ENCODE measurements around the gene ZMYND10.

Gene ZMYND10

DNA sequence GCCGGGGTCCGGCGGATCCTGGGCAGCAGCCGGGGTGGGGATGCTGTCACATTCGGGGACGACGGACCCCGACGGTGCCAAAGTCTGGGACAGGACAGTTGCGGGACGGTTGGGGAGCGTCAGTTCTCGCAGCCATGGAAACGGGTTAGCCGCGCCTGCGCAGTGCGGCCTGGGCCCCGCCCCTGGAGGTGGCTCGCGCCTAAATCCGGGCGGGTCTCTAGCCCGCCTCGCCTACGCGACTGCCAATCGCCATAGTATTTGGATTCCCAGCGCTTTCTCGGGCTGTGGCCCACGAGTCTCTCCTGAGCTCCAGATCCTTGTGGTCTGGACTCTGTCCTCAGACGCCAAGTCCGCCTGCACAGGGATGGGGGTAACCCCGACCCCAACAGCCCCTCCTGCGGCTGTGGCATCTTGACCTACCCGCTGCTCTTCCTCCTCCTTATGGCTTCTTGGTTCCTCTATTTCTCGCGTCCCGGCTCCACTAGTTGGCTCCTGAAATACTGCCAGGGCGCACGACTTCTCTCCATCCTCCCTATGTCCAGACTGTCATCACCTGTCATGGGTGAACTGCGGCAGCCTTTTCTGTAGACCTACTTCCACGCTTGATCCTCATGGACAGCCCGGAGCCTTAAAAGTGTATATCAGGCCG lies at the start of gene ZMYND10:
Gene ZMYND10, minus strand, starts transcription at position 147 of the 649 bp plus-strand sequence. CDS start 153 bp downstream, outside the sequence.
- peak; percentile 80 for DNase-seq

DNA sequence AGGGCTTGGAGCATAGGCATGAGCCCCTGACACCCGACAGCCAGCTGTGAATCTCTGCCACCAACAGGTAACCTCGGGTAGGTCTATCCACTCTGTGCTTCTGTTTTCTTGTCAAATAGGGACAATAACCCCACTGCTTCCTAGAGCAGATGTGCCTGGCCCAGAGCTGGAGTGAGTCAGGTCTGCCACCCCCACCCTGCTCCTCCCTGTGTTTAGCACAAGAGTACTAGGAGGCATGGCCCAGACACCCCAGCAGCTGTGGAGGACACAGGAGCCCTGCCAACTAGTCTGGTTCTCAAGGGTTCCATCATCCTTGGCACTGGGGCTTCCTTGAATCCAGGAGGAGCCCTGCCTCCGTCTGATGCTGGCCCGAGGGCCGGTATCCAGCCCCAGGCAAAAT lies 47.5 kb upstream of the ZMYND10 start:
- DNase-seq, result no peak

DNA sequence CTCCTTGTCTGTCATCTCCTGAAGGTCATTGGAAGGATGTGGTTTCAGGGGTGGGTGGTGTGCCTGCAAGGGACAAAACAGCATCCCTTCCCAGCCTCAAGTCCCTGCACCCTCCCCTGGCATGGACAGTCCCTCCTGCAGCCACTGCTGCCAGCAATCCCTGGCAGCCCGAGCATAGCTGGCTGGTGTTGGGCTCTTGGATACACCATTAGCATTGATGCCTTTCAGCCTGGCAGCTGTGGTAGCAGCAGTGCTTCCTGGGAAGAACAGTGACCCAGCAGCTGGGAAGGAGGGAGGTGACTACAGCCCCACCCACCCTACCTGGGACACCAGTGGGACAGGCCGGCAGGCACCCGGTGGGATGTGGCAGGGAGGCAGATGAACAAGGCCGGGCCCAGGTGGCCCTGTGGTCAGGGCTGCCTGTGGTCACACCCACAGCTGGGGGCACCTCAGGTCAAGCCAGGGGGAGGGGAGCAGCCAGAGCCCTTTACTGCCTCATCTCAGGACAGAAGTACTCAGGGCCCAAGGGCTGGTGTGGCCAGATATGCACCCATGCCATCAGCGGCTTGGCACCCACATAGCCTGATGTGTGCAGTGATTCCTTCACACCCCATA lies 46.7 kb upstream of the ZMYND10 start:
- no peak for DNase-seq

DNA sequence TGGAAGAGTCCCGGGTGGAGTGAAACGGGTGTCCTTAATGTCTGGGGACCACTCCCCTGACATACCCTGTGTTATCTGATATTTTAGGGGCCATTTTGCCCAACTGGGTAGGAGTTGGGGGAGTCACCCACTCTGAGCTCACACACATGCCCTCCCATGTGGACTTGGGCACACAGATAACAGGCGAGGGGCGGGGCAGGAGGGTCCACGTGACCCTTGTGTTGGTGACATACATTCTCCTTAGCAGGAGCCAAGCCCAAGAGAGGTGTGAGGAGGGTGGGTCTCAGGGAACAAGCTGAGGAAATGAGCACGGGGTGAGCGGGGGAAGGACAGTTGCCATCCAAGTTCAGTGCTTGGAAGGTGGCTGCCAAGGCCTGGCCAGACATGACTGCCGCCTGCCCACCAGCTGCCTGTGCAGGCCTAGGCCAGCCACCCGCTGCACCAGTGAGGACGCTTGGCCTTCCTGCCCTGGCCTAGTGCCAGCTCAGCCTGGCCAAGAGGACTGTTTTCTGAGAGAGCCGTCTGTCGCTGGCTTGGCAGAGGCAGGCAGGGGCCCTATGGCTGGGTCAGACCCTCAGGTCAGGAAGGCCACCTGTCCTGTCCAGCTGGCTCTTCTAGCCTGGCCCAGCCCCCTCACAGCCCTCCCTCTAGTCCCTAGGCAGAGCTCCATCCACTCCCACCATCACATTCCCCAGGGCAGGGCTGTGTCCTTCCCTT lies 45.1 kb upstream of the ZMYND10 start:
- DNase-seq, result peak; percentile 85

DNA sequence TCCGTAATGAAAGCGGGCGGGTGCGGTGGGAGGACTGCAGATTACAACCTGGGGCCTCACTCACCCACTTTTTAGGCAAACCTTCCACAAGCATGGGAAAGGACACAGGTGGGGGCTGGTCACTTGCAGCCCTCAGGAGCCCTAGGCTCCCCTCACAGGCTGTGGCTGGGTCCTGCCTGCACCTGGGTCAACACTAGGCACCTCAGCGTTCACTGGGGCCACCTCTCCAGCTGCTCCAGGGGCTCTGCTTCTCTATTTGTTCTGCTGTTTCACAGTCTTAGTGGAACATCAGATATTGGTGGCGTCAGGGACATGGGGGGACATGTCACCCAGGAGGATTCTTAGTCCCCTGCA lies 43.9 kb upstream of the ZMYND10 start:
- DNase-seq, result no peak

DNA sequence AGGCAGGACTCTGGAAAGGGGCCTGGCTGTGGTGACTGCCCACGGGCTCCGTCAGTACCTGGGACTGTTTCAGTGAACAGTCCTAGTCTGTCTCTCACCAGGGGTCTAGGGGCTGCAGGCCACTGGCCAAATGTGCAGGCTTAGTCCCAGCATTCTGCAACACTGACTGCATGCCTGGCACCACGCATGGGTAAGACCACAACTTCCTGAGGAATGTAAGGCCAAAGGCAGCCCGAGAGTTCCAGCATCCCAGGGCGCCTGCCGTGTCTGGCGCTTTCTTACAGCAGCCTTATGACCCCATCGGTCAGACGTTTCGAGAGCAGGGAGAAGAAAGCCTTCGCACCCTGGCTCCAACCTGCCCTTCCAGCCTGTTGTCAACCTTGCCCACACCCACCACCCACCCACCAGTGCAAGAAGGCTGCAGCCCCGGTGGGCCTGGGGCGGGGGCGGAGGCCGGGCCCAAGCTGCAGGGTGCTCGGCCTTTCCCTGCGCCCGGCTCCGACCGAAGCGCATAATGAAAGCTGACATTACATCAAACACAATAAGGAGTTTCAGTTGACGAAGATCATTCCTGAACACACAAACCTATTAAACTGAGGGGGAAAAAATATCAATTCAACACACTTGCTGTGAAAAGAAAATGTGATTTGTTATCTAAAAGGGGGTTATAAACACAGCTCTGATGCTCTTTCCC lies 43.3 kb upstream of the ZMYND10 start:
- no peak for DNase-seq

DNA sequence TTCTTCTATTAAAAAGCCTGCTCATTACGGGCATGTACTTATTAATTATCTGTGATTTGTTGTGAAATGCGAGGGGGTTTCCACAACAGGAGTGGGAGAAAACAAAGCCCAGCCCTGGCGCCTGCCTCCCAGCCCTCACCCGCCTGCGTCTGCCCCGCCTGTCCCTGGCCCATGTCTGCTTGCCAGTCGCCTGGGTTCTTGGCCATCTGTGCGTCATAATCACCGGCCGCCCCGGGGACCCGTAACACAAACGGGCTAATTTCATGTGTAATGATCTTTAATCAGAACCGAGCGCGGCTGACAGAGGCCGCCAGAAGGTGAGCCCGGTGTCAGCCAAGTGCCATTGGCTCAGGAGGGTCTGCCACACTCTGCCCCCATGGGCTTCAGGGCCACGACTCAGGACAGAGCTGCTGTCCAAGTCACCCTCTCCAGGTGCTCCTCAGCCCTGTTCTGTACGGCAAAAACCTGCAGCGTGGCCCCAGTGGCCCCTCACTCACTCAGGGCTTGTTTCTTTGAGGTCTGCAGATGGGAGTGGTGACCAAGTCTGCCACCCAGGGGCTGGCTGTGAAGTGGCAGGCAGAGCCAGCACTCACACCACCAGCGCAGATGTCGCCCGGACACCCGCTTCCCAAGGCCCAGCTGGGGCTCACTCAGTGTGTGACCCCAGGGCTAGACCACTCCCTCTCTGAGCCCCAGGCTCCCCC lies 42.6 kb upstream of the ZMYND10 start:
- DNase-seq, result no peak

DNA sequence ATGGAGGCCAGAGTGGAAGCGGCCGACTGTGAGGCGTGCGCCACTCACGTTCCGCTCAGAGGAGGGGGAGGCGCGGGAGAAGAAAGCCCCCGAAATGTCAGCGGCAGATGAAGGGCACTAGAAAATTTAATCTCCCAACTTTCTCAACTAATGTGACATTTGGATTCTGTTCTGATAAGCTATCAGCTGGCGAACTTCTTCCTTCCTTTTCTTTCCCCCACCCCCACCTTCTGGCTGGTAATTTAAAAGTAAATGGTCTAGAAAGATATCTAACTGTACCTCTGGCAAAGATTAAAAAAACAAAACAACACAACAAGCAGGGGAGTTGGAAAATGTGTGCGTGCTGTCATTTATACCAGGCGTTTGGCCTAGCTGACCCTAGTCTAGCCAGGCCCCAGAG lies 40.2 kb upstream of the ZMYND10 start:
- no peak for DNase-seq

DNA sequence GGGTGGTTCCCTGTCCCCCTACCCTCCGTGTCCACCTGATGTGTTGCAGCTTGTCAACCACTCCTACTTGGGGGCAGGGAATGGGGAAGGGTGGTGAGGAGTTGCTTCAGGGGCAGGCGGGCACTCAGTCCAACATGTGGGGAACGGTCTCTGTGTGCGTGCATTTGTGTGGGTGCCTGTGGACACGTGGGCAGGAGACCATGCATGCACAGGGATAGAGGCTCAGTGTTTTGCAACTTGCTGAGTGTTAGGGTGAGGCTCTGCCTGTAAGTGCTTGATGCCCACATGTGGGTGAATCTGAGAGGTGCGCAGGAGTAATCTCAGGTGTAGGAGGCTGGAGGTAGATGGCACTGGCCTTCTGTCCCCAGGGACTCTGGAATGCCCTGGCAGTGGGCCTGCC lies 38.2 kb upstream of the ZMYND10 start:
- DNase-seq, result no peak

DNA sequence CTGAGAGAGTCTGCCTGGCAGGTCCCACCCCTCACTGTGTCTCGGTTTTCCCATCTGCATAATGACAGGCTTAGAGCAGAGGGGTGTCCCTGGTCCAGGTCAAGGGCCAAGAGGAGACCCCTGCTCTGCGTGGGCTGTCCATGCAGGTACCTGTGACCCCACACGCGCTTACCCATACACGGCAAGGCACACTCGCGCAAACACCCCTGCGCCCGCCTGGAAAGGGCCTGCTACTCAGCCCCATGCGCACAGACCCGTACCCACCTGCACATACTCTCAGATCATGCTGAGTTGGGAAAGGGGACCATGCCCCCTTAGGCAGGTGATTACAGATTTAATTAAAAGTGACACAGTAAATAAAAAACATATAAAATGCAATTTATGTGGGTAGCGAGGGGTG lies 37.2 kb upstream of the ZMYND10 start:
- no peak for DNase-seq

DNA sequence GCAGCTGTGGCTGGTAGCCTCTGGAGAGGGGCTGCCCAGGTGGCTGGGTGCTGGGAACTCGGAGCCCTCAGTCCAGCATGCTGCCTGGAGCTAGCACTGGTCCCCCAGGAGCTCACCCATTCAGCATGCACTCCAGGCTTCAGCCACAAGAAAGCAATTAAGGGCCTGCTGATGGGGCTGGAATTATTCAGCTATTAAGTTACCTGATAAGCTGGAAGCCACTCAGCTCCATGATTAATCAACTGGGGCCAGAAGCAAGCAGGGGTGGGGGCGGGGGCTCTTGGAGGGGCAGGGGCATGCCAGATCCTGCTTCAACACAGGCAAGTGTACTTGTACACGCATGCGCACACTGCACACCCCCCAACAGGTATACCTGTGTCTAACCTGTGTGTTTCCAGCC lies 35.9 kb upstream of the ZMYND10 start:
- DNase-seq, result no peak

DNA sequence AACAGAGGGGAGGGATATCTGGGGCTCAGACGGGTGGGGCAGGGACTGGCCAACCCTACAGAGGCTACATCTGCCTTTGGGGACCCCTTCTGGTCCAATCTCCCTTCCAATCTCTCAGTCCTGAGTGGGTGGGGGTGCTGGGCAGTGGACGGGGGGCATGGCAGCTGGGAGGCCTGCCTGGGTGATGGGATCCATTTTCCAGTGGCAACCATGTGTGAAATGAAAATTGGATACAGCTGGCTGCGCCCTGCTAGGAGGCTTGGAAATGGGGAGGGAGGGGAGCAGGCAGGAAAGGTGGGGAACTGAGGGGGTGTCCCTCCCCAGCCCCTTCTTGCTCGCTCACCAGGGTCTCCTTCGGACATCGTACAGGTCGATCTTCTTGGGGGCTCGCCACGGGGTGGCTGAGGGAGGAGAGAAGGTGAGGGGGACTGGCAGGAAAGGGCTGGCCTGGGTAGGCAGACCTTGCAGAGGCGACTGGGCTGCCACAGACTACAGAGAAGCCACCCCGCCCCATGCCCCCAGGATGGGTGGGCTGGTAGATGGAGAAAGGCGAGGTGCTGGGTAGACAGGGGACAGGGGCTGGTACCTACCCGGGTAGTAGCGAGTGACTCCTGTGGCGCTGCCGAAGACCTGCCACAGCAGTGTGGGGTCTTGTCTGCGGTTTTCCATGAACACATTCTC lies 35.0 kb upstream of the ZMYND10 start:
- no peak for DNase-seq

DNA sequence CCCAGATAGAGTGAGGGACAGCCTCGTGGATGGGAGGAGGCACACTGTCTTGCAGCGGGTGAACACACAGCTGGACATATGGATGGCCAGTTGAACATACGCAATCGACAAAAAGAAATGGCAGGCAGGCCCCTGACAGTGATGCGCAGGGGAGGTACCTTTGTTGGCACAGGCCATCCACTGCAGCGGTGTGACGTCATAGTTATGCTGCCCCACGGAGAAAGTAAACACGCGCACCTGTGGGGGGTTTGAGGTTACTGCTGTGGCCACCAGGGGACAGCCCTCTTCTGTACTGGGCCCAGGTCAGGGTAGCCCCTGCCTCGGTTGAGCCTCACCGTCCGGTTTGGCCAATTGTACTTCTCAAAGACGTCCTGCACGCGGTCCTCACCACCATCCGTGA lies 33.2 kb upstream of the ZMYND10 start:
- DNase-seq, result no peak

DNA sequence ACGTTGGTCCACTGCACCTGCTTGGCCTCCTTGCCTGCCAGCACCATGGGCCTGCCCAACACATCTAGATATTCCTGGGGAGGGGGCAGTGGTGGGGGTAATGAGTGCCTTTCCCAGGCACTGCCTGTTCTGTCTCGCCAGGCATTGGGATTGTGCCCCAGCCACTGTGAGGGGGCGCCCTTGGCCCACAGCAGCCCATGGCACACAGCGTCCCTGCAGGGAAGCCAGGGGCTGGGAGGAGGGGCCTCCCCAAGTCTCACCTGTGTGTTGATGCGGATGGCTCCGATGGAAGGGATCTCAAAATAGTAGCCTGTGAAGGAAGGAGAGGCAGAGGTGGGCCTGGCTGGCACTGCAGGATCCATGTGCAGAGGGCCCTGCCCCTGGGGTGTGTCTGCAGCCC lies 32.5 kb upstream of the ZMYND10 start:
- no peak for DNase-seq

DNA sequence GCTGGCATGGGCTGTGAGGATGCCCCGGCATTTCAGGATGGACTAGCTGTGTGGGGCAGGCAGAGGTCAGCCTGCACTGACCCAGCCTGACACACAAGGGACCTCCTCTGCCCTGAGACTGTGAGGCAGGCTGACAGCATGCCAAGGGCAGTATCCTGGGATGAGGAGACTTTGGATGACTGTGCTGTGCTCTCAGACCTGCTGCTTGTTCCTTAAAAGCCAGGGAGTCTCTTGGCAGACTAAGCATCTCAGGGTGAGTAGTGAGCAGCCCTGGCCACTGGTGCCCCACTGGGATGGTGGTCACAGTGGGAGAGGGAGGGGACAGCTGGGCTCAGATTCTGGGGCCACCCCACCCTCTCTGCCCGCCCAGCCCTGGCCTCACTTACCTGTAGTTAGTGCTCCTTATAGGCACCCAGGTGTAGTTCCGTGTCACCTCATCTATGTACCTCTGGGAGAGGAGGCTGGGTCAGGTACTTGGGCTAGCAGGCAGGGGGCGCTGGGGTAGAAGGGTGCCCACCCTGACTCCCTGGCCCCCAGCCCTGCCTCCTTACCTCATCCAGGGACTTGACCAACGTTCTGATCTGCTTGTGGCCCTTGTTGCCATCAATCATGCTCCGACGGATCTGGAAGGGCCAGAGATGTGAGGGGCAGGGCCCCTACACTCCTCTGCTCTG lies 29.9 kb upstream of the ZMYND10 start:
- DNase-seq, result no peak

DNA sequence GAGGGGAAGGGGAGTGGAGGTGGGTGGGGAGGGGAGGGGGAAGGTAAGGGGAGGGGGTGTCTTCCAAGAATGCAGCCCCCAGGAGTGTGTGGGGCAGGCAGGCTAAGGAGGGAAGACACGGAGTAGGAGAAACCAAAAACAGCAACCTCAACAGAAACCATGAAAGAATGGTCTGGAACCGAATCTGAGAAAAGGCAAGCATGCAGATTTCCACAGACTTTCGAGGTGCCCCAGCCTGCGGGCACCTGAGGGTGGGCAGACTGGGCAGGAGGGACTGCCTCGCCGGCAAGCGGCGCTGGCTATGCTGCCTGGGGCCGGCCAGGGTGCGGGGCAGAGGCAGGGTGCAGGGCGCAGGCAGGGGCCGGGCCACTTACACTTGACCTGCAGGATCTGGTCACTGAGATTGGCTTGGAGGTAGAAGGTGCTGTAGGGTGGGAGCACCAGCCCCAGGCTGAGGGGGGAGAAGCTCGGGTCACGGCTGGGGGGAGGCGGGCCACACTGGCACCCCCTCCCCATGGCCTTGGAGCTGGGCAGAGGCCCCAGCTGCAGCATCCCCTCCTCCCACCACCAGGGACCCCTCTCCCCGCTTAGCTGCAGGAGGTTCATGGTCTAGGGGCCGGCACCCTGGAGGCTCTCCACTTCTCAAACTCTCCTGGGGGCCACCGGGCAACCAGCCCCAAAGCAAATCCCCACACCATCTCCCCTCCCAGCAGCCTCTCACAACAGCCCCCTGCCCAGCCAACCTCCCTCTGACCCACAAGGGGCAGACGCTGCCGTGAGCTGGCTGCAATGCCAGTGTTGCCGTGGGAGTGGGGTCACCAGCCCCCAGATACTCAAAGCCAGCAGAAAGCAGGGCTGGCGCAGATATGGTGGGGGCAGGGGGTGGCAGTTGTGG lies 29.1 kb upstream of the ZMYND10 start:
- no peak for DNase-seq

DNA sequence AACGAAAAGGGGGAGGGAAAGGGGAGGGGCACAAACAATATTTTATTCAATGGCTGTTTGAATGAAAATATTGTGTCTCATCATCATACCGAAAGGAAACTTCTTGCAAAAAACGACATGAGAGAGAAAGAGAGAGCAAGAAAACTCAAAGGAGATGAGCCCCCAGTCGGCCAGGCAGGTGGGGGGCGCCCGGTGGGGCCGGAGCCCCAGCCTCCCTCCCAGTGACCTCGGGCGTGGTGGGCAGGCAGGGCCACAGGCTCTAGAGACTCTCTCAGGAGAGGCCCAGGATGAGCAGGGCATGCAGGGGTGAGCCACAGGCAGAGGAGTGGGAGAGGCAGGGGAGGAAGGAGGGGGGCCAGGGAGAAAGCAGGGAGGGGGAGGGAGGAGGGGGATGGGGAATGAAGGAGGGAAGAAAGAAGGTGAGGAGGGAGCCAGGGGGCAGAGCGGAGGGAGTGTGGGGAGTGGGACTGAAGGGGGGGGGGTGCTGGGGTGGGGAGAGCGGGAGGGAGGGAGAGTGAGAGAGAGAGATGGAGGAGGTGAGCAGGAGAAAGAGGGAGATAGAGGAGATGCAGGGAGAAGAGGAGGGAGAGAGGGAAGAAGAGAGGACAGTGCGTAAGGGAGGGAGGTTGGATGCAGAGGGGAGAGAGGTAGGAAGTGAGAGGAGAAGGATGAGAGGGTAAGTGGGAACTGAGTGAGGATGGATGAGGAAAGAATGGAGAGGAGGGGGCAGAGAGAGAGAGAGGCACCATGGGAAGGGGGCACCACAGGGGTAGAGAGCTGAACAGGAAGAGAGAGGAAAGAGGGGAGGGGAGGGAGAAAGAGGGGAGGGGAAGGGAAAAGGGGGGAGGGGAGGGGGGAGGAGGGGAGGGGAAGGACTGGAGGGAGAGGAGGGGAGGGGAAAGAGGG lies 27.9 kb upstream of the ZMYND10 start:
- DNase-seq, result no peak

DNA sequence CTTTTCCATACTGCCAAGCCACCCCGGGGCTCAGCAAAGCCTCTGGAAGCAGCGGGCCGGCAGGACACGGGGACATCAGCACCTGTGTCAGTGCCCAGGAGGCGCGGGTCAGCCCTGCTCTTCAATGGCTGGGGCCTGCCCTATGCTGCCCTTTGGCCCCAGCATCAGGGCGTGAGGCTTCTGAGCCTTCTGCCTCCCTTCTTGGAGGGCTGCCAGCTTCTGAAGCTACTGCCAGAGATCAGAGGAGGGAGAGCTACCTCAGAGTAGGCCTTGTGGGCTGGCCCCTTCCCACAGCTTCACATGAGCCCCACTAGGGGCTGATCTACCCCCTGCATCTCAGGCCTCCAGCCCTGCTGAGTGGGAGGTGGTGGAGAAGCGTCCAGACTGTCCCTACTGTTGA lies 26.8 kb upstream of the ZMYND10 start:
- DNase-seq, result no peak

DNA sequence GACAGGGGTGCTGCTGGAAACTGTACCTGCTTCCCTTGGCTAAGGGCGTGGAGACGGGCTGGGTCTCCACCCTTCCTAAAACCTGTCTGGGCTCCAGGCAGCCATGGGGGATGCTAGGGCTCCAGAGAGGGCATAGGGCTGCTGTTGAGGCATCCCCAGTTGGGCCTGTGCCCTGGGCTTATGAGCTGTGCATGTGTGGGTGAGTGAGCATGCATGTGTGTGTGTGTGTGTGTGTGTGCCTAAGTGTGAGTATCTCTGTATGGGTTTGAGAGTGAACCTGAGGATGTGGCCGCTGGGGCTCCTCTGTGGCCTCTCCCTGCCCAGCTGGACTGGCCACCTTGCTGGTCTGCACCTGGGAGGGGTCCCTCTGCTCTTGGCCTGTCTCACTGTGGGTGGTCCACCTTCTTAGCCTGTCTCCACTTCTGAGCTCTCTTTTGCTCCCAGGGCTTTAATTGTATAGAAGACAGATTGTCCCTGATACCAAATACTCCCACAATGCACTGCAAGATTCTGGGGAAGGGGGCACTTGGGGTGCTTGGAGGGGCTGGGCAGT lies 25.7 kb upstream of the ZMYND10 start:
- DNase-seq, result no peak

All from femur (tissue), 1 donor.